Measurements from ENCODE around the gene KCNQ1.

Gene KCNQ1

DNA sequence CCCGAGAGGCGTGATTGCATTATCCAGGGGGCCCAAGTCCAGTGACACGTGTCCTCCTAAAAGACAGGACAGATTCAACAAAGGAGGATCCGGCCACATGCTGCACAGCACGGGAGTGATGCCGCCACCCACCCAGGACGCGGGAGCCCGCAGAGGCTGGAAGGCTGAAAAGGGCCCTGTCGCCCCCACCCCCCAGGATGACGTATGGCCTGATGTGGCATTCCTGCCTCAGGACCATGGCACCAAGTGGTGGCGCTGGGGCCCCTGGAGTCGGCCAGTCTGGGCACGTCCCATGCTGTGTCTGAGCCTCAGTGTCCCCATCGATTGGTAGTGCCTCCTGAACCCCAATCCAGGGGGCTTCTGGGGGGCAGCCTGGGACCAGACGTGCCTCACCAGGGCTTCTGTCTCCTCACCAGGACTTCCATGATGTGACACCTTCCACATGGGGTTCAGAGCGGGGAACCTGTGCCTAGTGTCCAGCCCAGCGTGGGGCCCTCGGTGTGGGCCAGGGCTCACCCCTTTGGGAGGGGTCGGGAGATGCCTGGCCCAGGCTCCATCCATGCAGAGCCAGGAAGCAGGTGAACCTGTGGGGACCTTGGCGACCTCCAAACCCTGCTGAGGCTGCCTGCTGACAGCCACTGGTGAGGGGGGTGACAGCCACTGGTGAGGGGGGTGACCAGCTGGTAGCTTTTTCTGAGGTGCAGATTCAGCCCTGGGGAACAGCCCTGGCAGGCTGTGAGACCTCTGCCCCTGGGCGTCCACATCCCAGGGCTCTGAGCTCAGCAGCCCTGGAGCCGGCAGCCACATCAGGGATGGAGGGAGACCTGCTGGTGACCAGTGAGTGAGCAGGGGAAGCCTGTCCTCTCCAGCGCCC is 75.3 kb downstream of the KCNQ1 start:
- in situ Hi-C loops (cut with MboI; ENCODE audit: low sequenced_read_pairs): no loop called here

DNA sequence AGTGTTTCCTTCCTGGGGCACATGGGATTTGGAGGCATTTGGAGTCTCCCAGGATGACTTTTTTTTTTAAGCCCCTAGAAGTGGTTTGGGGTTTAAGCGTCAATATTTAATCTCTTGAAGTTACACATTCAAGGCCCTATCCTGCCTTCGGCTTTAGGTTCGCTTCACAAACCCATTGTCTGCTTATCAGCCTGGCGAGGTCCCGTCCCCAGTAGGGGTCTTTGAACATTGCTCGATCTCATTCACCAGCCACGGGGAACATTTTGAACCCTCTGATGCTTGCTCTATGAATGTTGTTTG is 75.9 kb downstream of the KCNQ1 start:
- in situ Hi-C loops (cut with MboI; ENCODE audit: low sequenced_read_pairs): no loop called here

DNA sequence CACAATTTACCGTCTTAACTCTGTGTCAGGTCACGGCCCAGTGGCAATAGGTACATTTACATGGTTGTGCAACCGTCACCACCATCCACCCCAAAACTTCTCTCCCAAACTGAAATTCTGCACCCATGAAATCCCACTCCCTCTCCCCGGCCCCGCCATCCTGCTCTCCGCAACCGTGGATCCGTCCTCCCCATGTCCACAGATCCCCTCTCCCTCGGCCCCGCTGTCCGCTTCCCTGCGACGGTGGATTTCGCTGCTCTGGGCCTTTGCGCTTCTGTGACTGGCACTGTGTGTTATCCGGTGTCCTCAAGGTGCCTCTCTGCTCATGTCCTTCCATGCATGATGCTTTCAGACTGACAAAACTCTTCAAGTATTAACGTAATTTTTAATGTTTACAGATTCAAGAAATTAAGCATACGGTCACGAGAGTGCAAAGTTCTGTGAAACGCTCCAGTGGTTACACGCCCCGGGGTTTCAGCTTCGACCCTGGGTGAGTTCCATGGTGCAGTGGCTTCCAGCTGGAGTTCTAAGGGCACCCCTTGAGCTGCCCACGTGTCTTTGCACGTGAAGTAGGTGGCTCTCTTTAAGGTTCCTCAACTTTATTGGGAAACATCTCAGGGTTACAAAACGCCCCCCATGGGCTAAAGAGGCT is 76.4 kb downstream of the KCNQ1 start:
- in situ Hi-C loops (cut with MboI; ENCODE audit: low sequenced_read_pairs): no loop called here

DNA sequence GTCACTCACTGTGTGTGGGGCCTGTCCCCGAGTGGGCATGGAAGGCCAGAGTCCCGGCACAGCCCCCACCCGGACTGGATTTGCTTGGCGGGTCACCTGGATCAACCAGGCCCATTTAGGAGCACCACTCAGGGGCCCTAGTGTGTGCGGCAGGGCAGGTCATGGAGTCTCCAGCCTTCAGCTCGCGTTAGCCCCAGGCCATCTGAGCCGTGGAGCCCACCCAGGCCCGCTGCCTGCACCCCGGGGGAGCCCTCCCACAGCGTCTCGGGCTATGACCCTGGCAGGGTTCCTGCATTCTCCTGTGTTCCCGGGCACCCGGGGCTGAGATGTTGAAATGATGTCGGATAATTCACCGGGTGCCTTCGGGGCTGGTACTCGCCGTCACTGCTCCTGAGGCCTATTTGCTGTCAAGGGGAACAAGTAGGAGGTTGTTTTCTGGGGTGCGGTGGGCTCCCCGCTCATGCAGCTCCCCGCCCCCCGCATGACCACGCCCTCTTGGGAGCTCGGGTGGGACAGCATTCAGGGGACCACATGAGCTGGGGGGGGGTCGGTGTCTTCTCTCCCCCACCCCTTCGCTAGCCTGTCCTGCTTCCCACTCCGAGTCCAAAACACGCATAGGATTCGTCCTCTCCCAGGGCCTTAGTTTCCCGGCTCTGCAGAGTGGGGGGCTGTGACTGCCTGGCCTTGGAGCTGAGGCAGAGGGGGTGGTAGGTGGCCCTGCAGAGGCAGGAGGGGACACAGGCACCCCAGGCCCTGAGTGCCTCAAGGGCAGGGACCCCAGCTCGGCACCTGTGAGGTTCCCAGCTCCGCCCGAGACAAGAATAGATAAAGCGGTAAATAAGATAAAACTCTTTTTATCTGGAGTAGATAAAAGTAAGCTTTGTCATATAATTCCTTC is 77.2 kb downstream of the KCNQ1 start:
- in situ Hi-C loops (cut with MboI; ENCODE audit: low sequenced_read_pairs): no loop called here

DNA sequence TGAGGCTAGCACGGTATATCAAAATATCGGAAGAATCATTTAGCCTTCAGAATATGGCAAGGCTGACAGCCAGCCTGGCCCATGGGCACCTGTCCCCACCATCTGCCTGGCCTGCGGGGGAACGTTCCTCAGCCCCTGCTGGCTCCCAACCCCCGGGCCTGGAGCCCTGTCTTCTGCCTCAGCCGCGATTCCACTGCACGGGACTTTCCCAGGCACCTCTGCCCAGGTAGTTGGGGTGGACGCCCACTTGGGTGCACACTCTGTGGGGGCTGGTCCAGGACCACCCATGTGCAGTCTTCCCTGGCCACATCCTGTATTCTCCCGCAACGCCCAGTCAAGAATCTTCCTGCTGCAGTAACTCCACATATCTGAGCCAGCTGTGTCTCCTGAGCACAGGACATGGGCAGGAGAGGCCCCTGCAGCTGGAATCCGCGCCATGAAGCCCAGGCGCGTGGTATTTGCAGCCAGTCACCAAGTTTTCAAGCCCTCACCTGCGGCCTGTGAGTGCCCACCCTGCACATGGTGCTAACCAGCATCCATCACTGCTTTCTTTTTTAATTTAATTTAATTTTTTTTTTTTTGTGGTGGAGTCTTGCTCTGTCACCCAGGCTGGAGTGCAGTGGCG is 77.9 kb downstream of the KCNQ1 start:
- in situ Hi-C loops (cut with MboI; ENCODE audit: low sequenced_read_pairs): no loop called here

DNA sequence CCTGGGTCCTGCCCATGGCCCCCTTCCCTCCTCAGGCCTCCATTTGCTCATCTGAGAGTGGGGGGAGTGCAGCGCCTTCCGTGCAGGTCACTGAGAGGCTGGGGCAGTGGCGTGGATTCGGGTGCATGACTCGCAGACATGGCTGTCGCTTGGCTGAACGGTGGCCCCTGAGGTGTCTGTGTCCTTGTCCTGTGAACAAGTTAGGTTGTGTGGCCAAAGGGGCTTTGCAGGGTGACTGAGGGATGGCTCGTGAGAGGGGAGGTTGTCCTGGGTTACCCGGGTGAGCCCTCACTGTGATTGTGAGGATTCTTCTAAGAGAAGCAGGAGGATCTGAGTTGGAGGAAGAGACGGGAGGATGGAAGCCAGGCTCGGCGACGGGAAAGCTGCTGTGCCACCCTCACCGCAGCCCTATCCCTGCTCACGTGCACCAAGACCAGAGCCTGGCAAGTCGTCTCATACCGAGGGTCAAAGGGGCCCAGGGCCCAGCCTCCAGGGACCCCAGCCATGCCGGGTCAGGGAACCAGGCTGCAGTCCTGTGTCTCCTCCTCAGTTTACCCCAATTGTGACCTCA is 79.1 kb downstream of the KCNQ1 start:
- in situ Hi-C loops (cut with MboI; ENCODE audit: low sequenced_read_pairs): no loop called here

DNA sequence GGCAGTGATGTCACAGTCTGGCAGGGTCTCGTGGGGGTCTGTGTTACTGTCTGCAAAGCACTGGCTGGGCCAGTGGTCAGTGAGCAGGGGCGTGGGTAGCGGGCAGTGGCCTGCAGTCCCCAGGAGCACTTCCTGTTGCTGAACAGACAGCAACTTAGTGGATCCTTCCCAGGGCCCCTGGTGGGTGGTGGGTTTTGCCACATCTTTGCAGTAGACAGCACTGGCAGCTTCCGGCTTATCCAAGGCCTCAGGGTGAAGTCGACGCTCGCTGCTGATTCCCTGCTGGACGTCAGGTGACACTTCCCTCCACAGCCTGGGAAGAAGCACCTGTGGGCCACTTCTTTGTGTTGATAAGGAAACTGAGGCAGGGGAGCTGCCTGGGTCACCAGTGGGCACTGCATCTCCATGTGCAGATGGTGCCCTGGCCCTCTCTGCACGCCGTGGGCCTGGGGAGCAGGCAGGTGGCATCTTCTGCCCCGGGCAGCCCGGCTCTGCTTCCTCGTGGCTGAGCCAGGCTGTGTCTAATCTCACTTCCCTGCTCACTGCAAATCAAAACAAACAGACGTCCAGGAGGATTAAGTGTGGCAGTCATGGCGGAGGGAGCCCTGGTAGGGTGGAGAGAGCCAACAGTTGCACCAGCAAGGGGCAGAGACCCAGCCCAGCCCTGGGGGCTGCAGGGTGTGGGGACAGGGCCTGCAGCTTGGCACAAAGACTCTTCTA is 79.8 kb downstream of the KCNQ1 start:
- in situ Hi-C loops (cut with MboI; ENCODE audit: low sequenced_read_pairs): no loop called here

DNA sequence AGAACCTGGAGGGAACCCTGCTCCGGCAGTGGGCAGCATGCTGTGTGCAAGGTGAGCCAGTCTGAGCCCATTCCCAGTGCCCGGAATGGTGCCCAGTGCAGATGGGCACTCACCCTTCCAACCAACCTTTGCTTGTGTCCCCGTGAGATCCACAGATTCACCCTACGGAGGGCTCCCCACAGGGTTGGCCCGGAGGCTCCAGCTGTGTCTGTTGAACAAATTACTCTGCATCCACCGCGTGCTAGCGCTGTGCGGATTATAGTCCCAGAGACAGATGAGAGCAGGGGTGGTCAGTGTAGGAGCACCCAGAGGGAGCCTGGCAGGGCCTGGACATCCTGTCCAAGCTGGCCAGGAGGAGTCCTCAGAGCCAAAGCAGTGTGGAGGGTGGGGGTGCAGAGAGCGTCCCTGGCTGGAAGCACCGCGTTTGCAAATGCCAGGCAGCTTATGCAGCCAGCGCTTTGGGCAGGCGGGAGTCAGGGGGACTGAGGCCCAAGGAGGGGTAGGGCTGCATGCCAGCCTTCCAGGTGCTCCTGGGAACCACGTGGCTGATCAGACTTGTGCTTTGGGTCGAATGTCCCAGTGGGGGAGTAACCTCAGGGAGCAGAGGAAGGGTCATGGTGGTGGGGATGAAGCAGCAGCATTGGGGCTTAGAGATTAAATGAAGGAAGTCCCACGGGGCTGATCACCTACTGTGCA is 80.5 kb downstream of the KCNQ1 start:
- in situ Hi-C loops (cut with MboI; ENCODE audit: low sequenced_read_pairs): no loop called here

DNA sequence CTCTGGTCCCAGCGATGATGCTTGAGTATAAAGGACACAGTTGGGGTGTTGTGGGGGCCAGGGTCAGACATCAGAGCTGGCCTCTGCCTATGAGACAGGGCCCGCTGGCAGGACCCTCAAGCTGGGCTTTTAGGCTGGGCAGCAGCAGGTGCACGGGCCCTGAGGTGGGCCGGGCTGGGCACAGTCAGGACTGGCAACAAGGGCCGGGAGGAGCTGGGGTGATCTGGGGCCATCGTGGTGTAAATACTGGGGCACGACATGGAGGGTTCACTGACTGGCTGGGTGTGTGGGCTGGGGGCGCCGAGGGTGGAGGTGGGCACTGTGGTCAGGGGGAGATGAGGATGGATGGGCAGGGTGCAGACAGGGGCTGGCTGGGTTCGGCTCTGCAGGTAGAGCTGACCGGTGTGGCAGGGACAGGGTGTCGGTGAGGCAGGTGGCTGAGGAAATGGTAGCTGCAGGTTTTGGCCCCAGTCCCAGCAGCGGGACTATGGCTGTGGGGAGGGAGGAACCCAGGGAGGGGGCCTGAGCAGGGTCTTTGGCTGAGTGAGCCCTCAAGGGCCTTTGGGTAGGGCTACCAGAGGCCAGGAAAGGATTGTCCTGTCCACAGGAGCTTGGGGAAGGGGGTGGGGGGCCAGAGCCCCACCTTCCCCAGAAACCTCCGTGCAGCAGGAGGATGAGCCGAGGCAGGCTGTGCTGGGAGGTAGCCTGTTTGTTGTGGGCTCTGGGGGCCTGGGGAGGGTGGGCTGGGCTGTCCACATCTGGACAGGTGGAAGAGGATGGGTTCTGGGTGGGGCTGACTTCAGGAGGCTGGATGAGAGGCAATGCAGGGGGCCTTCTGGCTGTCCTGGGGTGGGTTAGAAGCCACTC is 81.4 kb downstream of the KCNQ1 start:
- in situ Hi-C loops (cut with MboI; ENCODE audit: low sequenced_read_pairs): no loop called here

DNA sequence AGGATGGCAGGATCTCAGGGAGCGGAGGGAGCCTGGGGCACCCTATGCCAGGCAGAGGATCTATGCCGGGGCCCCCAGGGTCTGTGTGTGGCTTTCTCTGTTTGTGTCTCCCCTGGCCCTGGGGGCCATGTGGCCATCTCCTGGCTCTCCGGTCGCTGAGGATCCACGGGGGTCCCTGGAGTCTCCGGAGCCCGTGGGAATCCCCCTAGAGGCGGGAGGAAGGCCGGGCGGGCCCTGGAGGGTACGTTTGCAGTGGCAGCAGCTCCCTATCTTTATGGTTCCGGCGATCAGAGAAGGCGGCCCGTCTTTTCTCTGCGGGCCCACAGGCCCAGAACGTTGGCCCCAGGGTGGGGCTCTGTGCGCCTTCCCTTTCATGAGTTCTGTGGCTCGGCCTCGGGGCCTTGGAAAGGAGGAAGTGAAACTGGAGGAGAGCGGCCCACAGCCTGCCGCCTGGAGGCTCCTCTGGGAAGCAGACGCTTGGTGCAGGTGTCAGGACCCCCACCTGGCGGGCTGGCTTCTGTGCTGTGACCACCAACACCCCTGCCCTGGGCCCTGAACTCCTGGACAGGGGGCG is 82.1 kb downstream of the KCNQ1 start:
- in situ Hi-C loops (cut with MboI; ENCODE audit: low sequenced_read_pairs): no loop called here

DNA sequence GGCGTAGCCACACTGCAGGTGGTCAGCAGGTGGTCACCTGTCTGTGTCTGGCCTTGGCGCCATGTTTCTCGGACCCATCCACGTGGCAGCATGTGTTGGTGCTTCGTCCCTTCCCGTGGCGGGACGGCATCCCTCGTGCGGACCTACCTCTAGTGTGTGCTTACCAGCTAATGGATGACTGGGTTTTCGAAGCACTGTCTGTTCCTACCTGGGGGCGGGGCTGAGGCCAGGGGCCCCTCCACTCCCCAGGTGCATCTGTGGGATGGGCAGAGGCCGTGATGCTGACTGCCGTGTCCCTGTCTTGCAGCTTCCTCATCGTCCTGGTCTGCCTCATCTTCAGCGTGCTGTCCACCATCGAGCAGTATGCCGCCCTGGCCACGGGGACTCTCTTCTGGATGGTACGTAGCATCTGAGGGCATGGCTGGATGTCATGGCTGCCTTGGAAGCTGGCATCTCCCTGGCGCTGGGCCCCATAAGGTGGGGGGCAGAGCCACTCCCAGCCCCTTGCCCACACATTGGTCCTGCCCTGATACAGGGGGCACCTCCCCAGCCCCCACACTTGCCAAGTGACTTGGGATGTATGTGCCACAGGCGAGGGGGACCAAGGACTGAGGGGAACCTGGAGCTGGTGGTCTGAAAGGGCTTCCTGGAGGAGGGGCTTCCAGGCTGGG is 82.9 kb downstream of the KCNQ1 start:
- in situ Hi-C loops (cut with MboI; ENCODE audit: low sequenced_read_pairs): no loop called here

DNA sequence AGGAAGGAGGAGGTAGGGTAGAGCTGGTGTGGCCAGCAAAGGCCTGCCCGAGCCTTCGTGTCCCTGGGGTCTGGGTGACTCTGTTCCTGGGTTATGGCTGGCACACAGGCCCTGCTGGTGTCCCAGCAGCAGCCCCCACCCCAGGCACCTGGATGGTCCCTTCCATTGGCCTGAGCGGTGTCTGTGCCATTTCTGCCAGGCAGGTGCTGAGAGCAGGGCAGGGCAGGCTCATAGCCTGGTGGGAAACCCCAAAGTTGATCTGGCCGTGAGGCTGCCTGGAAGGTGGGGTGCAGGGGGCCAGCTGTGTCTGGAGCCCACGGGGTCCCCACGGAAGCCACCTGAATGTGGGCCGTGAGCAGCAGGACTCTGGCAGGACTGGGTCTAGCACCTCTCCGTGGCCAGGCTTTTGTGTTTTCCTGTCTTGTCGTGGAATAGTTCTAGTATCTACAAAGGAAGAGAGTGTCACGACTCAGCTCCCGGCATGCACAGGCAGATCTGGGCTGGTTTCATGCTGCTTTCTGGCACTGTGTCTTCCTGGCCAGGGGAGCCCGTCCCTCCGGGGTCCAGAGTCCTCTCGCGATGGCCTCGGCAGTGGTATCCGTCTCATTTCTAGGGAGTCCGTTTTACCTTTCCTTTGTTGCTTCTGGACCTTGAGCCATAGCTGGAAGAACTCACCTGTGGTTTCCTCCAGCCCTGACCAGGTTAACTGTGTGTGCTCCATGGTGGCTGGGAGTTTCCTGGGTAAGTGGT is 83.7 kb downstream of the KCNQ1 start:
- in situ Hi-C loops (cut with MboI; ENCODE audit: low sequenced_read_pairs): no loop called here

DNA sequence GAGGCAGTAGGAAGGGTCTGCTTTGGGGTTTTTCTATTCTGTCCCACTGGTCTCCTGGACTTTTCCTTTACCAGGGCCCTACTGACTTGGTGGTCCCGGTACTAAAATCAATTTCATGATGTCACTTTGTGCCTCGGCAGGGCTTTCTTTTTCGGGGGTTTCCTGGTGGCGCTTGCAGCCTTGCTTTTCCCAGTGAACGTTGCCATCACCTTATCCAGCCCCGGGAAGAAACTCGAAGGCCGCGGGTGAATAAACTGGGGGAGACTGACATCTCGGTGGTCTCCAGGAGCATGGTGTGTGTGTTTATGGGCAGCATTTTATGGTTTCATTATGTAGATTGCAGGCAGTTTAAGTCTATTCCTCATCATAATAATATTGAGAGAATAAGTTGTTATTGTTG is 84.4 kb downstream of the KCNQ1 start:
- in situ Hi-C loops (cut with MboI; ENCODE audit: low sequenced_read_pairs): no loop called here

DNA sequence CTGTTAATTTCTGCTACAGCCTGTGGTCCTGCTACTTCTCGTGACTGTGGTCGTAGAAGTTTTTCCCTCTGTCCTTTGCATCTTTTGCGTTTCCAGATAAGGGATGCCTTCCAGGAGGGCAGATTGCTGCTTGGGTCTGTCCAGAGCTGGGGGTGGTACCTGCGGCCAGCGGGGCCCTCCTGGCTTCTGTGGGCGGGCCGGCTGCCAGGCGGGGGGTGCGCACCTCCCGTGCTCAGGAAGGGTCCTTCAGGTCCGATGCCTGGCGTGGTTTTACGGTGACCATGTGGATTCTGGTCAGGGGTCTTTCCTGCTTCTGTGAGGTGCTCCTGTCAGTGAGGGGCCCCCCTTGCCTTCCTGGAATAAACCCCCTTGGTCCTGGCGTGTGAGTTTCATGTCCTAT is 84.8 kb downstream of the KCNQ1 start:
- in situ Hi-C loops (cut with MboI; ENCODE audit: low sequenced_read_pairs): no loop called here

DNA sequence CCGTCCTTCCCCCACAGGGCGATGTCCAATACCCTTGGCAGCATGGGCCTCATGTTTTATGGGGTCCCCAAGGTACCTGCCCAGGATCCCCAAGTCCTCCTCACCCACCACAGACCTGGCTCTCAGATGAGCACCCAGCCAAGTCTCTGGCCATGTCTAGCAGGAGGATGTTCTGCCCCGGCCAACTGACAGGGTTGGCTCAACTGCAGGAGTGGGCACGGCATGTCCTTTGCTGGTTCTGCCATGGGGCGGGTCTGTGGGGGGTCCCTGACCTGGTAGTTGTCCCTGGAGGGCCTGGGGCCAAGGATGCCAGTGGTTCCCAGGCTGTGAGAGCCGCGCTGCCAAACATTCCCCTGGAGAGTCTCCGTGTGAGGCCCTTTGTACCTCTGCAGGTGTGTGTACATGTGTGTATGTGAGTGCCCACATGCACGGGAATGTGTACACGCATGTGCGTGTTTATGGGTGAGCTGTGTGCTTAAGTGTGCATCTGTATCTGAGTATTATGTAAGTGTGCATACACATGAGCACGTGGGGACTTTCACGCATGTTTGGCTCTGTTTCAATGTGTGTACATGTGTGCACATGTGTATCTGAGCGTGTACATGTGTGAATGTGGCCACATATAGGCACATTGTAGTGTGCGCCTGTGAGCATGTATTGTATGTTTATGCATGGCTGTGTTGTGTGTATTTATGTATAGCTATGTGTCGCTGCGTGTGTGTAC is 85.5 kb downstream of the KCNQ1 start:
- in situ Hi-C loops (cut with MboI; ENCODE audit: low sequenced_read_pairs): no loop called here

DNA sequence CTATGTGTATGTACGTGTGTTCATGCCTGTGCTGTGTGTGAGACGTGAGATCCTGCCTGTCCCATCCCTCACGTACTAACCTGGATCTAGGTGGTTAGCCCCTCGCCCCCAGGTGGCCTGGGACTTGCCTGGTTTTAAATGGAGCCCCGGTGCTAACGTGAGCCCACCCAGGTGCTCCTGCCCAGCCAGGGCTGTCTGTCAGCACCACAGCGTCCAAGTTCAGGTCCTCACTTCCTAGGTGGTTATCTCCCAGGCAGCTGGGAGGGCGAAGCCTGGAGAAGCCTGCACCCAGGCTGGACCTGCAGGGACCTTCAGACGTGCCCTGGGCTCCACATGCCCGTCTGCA is 86.0 kb downstream of the KCNQ1 start:
- in situ Hi-C loops (cut with MboI; ENCODE audit: low sequenced_read_pairs): no loop called here

All from hTERT RPE-1 (cell line).